ENCODE results near the gene LIPA. TPM values are rescaled to one million over a fixed set of nuclear protein-coding genes. Genes with fewer than 3 reads are reported as not detected.
A peak's percentile ranks its signal among the peaks of the same experiment; 100 is the strongest.

The LIPA gene
- total RNA-seq, 1 donor from 2014 or later: 18.9 TPM

- no peak overlapping the region for H3K27ac ChIP-seq
- Mint-ChIP-seq H3K27ac (no peak overlapping the region), H3K36me3 (no peaks in the 10 kb centered on the region), H3K27me3 (ENCODE audit: insufficient read depth, low read depth) (peaks cover 8% of the 10 kb centered on the region), H3K4me1 (peaks cover 5% of the 10 kb centered on the region), H3K9me3 (no peaks in the 10 kb centered on the region), H3K4me3 (no peak overlapping the region)
- no peaks in the 10 kb centered on the region for H4K20me1 ChIP-seq (ENCODE audit: low read depth)
- H3K79me2 ChIP-seq (ENCODE audit: low read depth): no peaks in the 10 kb centered on the region
- H3F3A ChIP-seq (ENCODE audit: low read depth): peaks cover 6% of the 10 kb centered on the region
- no peaks in the 10 kb centered on the region for H3K36me3 ChIP-seq
- H3K4me2 ChIP-seq: no peak overlapping the region
- peak; percentile 54 for DNase-seq (ENCODE audit: low spot score)
- H3K27me3 ChIP-seq: peaks cover 30% of the 10 kb centered on the region
- no peak for TF ChIP-seq EZH2phosphoT487 (IDR thresholded peaks at IDR 0.05)
- peak; percentile 69 for TF ChIP-seq CTCF (IDR thresholded peaks at IDR 0.05)
- H2AFZ ChIP-seq (replicated peaks): no peak overlapping the region
- H3K9me3 ChIP-seq (ENCODE audit: low read depth): no peaks in the 10 kb centered on the region
- H3K9ac ChIP-seq: no peak overlapping the region
- H3K4me3 ChIP-seq: no peak overlapping the region
- H3K4me1 ChIP-seq: no peaks in the 10 kb centered on the region
Observed at GRCh38 chr10:89213191-89213808, 38.3 kb downstream of the LIPA start.

GRCh38 chr10:89210794-89211425 lies 40.7 kb downstream of the LIPA start:
- Mint-ChIP-seq H3K9me3 (no peaks in the 10 kb centered on the region), H3K36me3 (no peaks in the 10 kb centered on the region), H3K4me3 (no peak overlapping the region), H3K27me3 (ENCODE audit: insufficient read depth, low read depth) (peaks cover 21% of the 10 kb centered on the region), H3K27ac (no peak overlapping the region), H3K4me1 (peaks cover 7% of the 10 kb centered on the region)
- Histone ChIP-seq H3K9ac (no peak overlapping the region), H3K4me1 (peaks cover 9% of the 10 kb centered on the region), H3K27me3 (peaks cover 54% of the 10 kb centered on the region), H2AFZ (replicated peaks) (no peak overlapping the region), H3K4me3 (no peak overlapping the region), H3F3A (ENCODE audit: low read depth) (peaks cover 6% of the 10 kb centered on the region), H3K9me3 (ENCODE audit: low read depth) (no peaks in the 10 kb centered on the region), H3K27ac (no peak overlapping the region), H3K36me3 (no peaks in the 10 kb centered on the region), H3K79me2 (ENCODE audit: low read depth) (no peaks in the 10 kb centered on the region), H3K4me2 (no peak overlapping the region), H4K20me1 (ENCODE audit: low read depth) (no peaks in the 10 kb centered on the region)
- TF ChIP-seq EZH2phosphoT487 (IDR thresholded peaks at IDR 0.05) (no peak), EZH2 (IDR thresholded peaks at IDR 0.05) (no peak), CTCF (IDR thresholded peaks at IDR 0.05) (no peak)
- DNase-seq (ENCODE audit: low spot score): no peak

- H3K4me1 Mint-ChIP-seq: peaks cover 7% of the 10 kb centered on the region
- no peak overlapping the region for H3K27ac Mint-ChIP-seq
Observed at GRCh38 chr10:89209718-89210117, 41.9 kb downstream of the LIPA start.

More at GRCh38 chr10:89209718-89210117, 41.9 kb downstream of the LIPA start:
- H3K27me3 Mint-ChIP-seq (ENCODE audit: insufficient read depth, low read depth): peaks cover 25% of the 10 kb centered on the region
- peaks cover 6% of the 10 kb centered on the region for H3F3A ChIP-seq (ENCODE audit: low read depth)
- H3K27me3 ChIP-seq: peaks cover 66% of the 10 kb centered on the region
- H3K4me3 ChIP-seq: no peak overlapping the region
- peaks cover 9% of the 10 kb centered on the region for H3K4me1 ChIP-seq
- H3K79me2 ChIP-seq (ENCODE audit: low read depth): no peaks in the 10 kb centered on the region
- H3K9me3 ChIP-seq (ENCODE audit: low read depth): no peaks in the 10 kb centered on the region
- no peaks in the 10 kb centered on the region for H3K9me3 Mint-ChIP-seq
- no peaks in the 10 kb centered on the region for H3K36me3 Mint-ChIP-seq
- no peak overlapping the region for H3K9ac ChIP-seq
- H3K4me2 ChIP-seq: no peak overlapping the region
- H3K27ac ChIP-seq: no peak overlapping the region
- H4K20me1 ChIP-seq (ENCODE audit: low read depth): no peaks in the 10 kb centered on the region
- no peaks in the 10 kb centered on the region for H3K36me3 ChIP-seq
- DNase-seq (ENCODE audit: low spot score): no peak
- H2AFZ ChIP-seq (replicated peaks): no peak overlapping the region
- peak overlapping the region; percentile 59 for H3K4me3 Mint-ChIP-seq
- TF ChIP-seq EZH2phosphoT487 (IDR thresholded peaks at IDR 0.05) (no peak), CTCF (IDR thresholded peaks at IDR 0.05) (no peak), EZH2 (IDR thresholded peaks at IDR 0.05) (no peak)
